Measurements from ENCODE around the gene GFRA1. TPM values are rescaled to one million over a fixed set of nuclear protein-coding genes. Genes with fewer than 3 reads are reported as not detected.
A peak's percentile ranks its signal among the peaks of the same experiment; 100 is the strongest.

The GFRA1 gene
- total RNA-seq, 4 donors from 2014 or later = 19.8 to 61.8 (median 25.2) TPM

- TF ChIP-seq EP300 (IDR thresholded peaks at IDR 0.05) (no peak), POLR2A (IDR thresholded peaks at IDR 0.05) (no peak)
- Histone ChIP-seq H3K4me3 (no peak overlapping the region), H3K27ac (no peak overlapping the region), H3K27me3 (no peaks in the 10 kb centered on the region), H3K9me3 (no peaks in the 10 kb centered on the region), H3K4me1 (peaks cover 3% of the 10 kb centered on the region), H3K36me3 (no peaks in the 10 kb centered on the region)
- 94% methylated on average over 5 of the region's 5 CpGs for WGBS
- DNase-seq (ENCODE audit: low spot score in 2 of 2) = no peak
Measured at GRCh38 chr10:116311016-116311415, 38.0 kb upstream of the GFRA1 start.

- Histone ChIP-seq H3K27ac (peak overlapping the region; percentile 48), H3K9me3 (no peaks in the 10 kb centered on the region), H3K27me3 (no peaks in the 10 kb centered on the region), H3K4me1 (peaks cover 3% of the 10 kb centered on the region), H3K4me3 (no peak overlapping the region), H3K36me3 (no peaks in the 10 kb centered on the region)
- no peak for DNase-seq (ENCODE audit: low spot score in 2 of 2)
- TF ChIP-seq POLR2A (IDR thresholded peaks at IDR 0.05) = no peak
- 63% methylated on average over 4 of the region's 4 CpGs for WGBS
Measured at GRCh38 chr10:116307455-116307854, 34.4 kb upstream of the GFRA1 start.

- H3K27ac ChIP-seq = peak overlapping the region; percentile 48
Measured at GRCh38 chr10:116306847-116307246, 33.8 kb upstream of the GFRA1 start.

GRCh38 chr10:116304923-116305322, 31.9 kb upstream of the GFRA1 start:
- Histone ChIP-seq H3K9me3 (no peaks in the 10 kb centered on the region), H3K27ac (no peak overlapping the region), H3K27me3 (no peaks in the 10 kb centered on the region), H3K4me1 (peaks cover 3% of the 10 kb centered on the region), H3K4me3 (no peak overlapping the region), H3K36me3 (no peaks in the 10 kb centered on the region)
- no peak for DNase-seq (ENCODE audit: low spot score in 2 of 2)
- 67% methylated on average over 1 of the region's 1 CpG for WGBS
- TF ChIP-seq POLR2AphosphoS5 (IDR thresholded peaks at IDR 0.05) (no peak), EP300 (IDR thresholded peaks at IDR 0.05) (no peak), CTCF (IDR thresholded peaks at IDR 0.05) (no peak), POLR2A (IDR thresholded peaks at IDR 0.05) (no peak)

More at GRCh38 chr10:116306847-116307246, 33.8 kb upstream of the GFRA1 start:
- H3K4me3 ChIP-seq = no peak overlapping the region
- 62% methylated on average over 2 of the region's 2 CpGs for WGBS
- no peaks in the 10 kb centered on the region for H3K27me3 ChIP-seq
- H3K9me3 ChIP-seq = no peaks in the 10 kb centered on the region
- H3K4me1 ChIP-seq = peaks cover 3% of the 10 kb centered on the region
- TF ChIP-seq POLR2AphosphoS5 (IDR thresholded peaks at IDR 0.05) = no peak
- H3K36me3 ChIP-seq = no peaks in the 10 kb centered on the region
- DNase-seq (ENCODE audit: low spot score in 2 of 2) = no peak

GRCh38 chr10:116300542-116300941, 27.5 kb upstream of the GFRA1 start:
- 24% methylated on average over 1 of the region's 1 CpG for WGBS
- Histone ChIP-seq H3K9me3 (no peaks in the 10 kb centered on the region), H3K4me1 (no peaks in the 10 kb centered on the region), H3K4me3 (no peak overlapping the region), H3K27me3 (no peaks in the 10 kb centered on the region), H3K36me3 (no peaks in the 10 kb centered on the region), H3K27ac (no peak overlapping the region)
- TF ChIP-seq CTCF (IDR thresholded peaks at IDR 0.05) (no peak), EP300 (IDR thresholded peaks at IDR 0.05) (no peak)
- no peak for DNase-seq (ENCODE audit: low spot score in 2 of 2)

GRCh38 chr10:116298586-116298985, 25.6 kb upstream of the GFRA1 start:
- no peaks in the 10 kb centered on the region for H3K9me3 ChIP-seq
- 87% methylated on average over 3 of the region's 3 CpGs for WGBS
- H3K27me3 ChIP-seq = no peaks in the 10 kb centered on the region
- no peak for TF ChIP-seq POLR2A (IDR thresholded peaks at IDR 0.05)
- TF ChIP-seq EP300 (IDR thresholded peaks at IDR 0.05) = no peak
- TF ChIP-seq CTCF (IDR thresholded peaks at IDR 0.05) = no peak
- no peak for TF ChIP-seq POLR2AphosphoS5 (IDR thresholded peaks at IDR 0.05)
- no peaks in the 10 kb centered on the region for H3K36me3 ChIP-seq
- DNase-seq (ENCODE audit: low spot score in 2 of 2) = no peak
- H3K4me1 ChIP-seq = no peaks in the 10 kb centered on the region
- H3K27ac ChIP-seq = no peak overlapping the region
- no peak overlapping the region for H3K4me3 ChIP-seq

- H3K27ac ChIP-seq = no peak overlapping the region
- TF ChIP-seq POLR2AphosphoS5 (IDR thresholded peaks at IDR 0.05) = no peak
- TF ChIP-seq CTCF (IDR thresholded peaks at IDR 0.05) = no peak
- no peak for TF ChIP-seq POLR2A (IDR thresholded peaks at IDR 0.05)
- TF ChIP-seq EP300 (IDR thresholded peaks at IDR 0.05) = no peak
- WGBS = 68% methylated on average over 7 of the region's 7 CpGs
- no peaks in the 10 kb centered on the region for H3K9me3 ChIP-seq
- H3K4me3 ChIP-seq = no peak overlapping the region
- no peak for DNase-seq (ENCODE audit: low spot score in 2 of 2)
- H3K27me3 ChIP-seq = no peaks in the 10 kb centered on the region
- H3K36me3 ChIP-seq = no peaks in the 10 kb centered on the region
- no peaks in the 10 kb centered on the region for H3K4me1 ChIP-seq
Measured at GRCh38 chr10:116296291-116296721, 23.3 kb upstream of the GFRA1 start.
